Measurements from ENCODE around the gene FKBP3. TPM values are rescaled to one million over a fixed set of nuclear protein-coding genes. Genes with fewer than 3 reads are reported as not detected.

Gene FKBP3
- total RNA-seq, 1 experiment from 2014 or later, result 59.0 TPM

Other genes starting within 250 kb of the FKBP3 start
- gene KLHL28, start 172.5 kb downstream of the FKBP3 start, total RNA-seq (2014; rRNA removed), result 4.2 and 4.5 TPM in 2 replicates
- gene TOGARAM1, start 172.3 kb downstream of the FKBP3 start, total RNA-seq (2014; rRNA removed), result 18.1 and 20.7 TPM in 2 replicates
- 23.9 and 26.1 TPM in 2 replicates for gene PRPF39, start 50.4 kb downstream of the FKBP3 start, total RNA-seq (2014; rRNA removed)
- gene FANCM, start 1.4 kb upstream of the FKBP3 start, total RNA-seq (2014; rRNA removed), result 11.5 and 11.9 TPM in 2 replicates
- 40.2 and 45.4 TPM in 2 replicates for gene MIS18BP1, start 118.7 kb upstream of the FKBP3 start, total RNA-seq (2014; rRNA removed)

Measured in LHCN-M2 (cell line).